ENCODE measurements around the gene ECE1. TPM values are rescaled to one million over a fixed set of nuclear protein-coding genes. Genes with fewer than 3 reads are reported as not detected.

Gene ECE1
- total RNA-seq (2012; rRNA removed), result 40.4 and 63.6 TPM in 2 replicates

DNA sequence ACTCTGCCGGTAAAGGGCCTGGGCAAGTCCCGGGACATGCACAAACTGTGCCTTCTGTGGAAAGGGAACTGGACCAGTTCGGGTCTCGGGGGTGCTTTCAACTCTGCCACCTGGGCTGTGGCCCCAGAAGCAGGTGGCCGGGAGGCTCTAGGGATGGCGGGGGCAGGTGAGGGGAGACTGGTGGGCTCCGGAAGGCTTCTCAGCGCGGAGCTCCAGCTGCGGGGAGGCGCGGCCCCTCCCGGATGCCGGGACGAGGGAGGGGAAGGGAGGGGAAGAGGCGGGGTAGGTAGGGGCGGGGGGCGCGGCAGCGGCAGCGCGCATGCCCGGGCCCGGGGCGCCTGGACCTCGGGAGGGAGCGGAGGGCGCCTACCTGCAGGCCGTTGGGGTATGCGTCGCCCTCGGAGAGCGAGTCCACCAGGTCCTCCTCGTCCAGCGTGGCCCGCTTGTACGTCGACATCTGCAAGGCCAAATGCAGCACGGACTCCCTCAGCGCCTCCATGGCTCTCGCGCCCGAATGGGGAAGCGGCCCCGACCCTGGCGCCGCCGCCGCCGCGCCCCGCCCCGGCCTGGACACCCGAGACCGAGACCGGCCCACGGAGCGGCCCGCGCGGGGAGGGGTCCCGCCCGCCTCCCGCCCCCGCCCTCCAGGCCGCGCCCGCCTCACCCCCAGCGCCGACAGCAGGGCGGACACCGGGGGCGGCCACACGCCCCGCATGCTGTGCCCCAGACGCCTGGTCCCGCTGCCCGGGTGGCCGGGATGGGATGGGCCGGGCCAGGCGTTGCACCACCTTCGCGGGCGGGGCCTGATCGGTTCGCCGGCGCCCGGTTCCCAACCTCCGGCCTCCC lies at the start of gene ECE1:
ECE1 (minus strand) TSS at position 764 of the 846 bp plus-strand sequence; CDS start at position 715, 49 bp downstream.
- Histone ChIP-seq H3K9ac (ENCODE audit: low read depth, low read length) (peak within 1 kb of the TSS; percentile 76), H3K4me1 (ENCODE audit: control insufficient read depth, insufficient read depth, low read length) (peaks cover 17% of the 10 kb centered on the region), H3K9me3 (replicated peaks; ENCODE audit: low read length) (no peaks in the 10 kb centered on the region), H3K36me3 (ENCODE audit: insufficient read depth, low read length) (no peaks in the 10 kb centered on the region), H3K4me3 (ENCODE audit: low read length) (peak within 1 kb of the TSS; percentile 84), H3K4me2 (ENCODE audit: low read length) (peak within 1 kb of the TSS; percentile 98), H3K27me3 (ENCODE audit: control insufficient read depth, insufficient read depth, low read length) (no peaks in the 10 kb centered on the region)

DNA sequence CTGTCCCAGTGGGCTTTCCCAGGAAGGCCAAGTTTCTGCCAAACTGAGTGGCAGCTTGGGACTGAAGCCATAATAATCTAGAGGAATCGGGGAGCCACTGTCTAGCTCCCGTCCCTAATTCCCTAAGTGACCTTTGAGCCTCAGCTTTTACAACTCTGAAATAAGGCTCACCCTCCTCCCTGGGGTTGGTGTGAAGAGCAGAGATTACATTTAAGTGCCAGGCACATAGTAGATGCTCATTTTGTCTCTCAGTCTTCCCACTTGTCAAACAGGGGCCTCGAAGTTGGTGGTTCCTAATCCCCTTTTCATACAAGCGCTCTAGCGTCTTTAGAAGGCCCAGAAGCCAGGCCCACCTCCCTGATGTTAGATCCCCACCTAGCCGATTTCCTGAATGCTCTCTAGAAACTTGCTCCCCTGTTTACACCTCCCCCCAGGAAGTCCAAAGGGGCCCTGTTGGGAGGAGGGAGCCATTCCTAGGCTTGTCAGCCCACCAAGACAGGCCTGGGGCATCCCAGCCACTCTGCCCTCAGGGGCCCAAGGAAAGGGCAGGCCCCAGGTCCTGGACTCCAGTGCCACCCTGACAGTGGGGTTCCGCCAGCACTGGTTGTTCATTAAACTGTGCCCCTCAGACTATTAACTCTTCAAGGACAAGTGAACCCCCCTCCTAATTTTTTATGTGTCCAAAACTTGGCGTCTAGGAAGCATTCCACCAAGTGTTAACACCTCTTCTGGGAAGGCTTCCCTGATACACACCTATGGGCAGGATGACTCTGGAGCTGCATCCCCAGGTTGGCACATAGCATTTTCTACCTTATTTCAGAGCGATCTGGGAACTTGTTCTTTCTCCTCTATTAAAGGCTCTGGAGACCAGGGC lies 49.3 kb upstream of the ECE1 start:
- no peak overlapping the region for H3K4me2 ChIP-seq (ENCODE audit: low read length)
- H3K27me3 ChIP-seq (ENCODE audit: control insufficient read depth, insufficient read depth, low read length), result no peaks in the 10 kb centered on the region
- no peak overlapping the region for H3K4me3 ChIP-seq (ENCODE audit: low read length)
- H3K9ac ChIP-seq (ENCODE audit: low read depth, low read length), result no peak overlapping the region
- H3K9me3 ChIP-seq (replicated peaks; ENCODE audit: low read length), result no peaks in the 10 kb centered on the region
- no peaks in the 10 kb centered on the region for H3K36me3 ChIP-seq (ENCODE audit: insufficient read depth, low read length)
- peaks cover 71% of the 10 kb centered on the region for H3K4me1 ChIP-seq (ENCODE audit: control insufficient read depth, insufficient read depth, low read length)

DNA sequence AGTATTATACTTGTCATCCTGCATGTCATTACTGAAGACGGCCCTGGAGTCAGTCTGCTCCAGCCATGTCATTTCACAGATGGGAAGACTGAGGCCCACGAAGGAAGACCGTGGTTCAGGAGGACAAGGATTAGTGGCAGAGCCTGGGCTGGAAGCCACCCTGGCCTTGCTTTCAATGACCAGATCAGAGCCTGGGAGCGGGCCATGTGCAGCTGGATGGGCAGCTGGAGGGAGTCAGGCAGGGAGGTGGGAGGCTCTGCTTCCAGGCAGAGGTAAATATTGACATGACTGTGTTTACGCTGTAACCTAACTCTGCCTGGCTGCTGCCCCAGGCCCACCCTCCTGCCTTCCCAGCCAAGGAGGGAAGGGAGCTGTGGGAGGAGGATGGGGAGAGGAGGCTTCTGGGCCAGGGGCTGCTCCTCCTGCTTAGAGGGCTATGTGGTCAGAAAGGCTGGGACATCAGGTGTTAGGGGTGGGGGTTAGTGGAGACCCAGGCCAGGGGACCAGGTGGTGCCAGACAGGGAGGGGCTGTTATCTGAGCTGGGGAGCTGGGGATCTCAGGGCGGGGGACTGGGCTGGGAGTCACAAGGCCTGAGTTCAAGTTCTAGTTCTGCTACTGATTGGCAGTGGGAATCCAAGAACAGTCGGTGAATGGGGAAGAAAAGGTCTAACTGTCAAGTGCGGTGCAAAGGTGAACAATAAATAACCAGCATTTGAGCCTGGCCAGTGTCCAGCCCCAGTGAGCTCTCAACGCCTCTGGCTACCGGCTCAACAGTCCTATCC lies 48.5 kb upstream of the ECE1 start:
- H3K4me2 ChIP-seq (ENCODE audit: low read length), result peak overlapping the region; percentile 37
- peaks cover 71% of the 10 kb centered on the region for H3K4me1 ChIP-seq (ENCODE audit: control insufficient read depth, insufficient read depth, low read length)
- no peaks in the 10 kb centered on the region for H3K36me3 ChIP-seq (ENCODE audit: insufficient read depth, low read length)
- no peaks in the 10 kb centered on the region for H3K9me3 ChIP-seq (replicated peaks; ENCODE audit: low read length)
- H3K27me3 ChIP-seq (ENCODE audit: control insufficient read depth, insufficient read depth, low read length), result no peaks in the 10 kb centered on the region
- H3K4me3 ChIP-seq (ENCODE audit: low read length), result no peak overlapping the region
- no peak overlapping the region for H3K9ac ChIP-seq (ENCODE audit: low read depth, low read length)

DNA sequence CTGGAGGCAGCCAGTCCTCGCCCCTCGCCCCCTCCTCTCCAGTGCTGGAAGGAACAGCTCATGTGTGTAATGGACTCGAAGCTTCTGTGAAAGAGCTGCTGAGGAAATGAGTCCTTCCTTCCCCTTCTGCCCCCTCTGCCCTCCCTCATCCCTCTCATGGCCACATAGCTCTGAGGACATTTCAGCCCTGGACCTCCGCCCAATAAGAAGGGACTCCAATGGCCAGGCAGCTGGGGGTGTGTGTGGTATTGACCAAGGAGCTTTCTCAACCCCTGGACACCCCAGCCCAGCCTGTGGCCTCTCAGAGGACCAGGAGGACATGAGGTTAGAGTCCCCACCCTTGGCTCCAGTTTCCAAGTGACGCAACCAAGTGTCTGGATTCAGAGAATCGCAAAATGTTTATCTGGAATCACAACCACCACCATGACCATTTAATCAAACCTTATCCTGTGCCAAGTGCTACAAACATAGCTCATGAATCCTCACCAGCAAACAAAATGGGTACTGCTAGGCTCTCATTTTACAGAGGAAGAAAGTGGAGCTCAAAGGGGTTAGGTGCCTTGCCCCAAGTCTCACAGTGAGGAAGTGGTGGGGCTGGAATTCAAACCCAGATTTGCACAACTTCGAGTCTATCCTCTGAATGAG lies 47.8 kb upstream of the ECE1 start:
- Histone ChIP-seq H3K4me2 (ENCODE audit: low read length) (peak overlapping the region; percentile 37), H3K27me3 (ENCODE audit: control insufficient read depth, insufficient read depth, low read length) (no peaks in the 10 kb centered on the region), H3K4me1 (ENCODE audit: control insufficient read depth, insufficient read depth, low read length) (peaks cover 66% of the 10 kb centered on the region), H3K4me3 (ENCODE audit: low read length) (no peak overlapping the region), H3K36me3 (ENCODE audit: insufficient read depth, low read length) (no peaks in the 10 kb centered on the region), H3K9me3 (replicated peaks; ENCODE audit: low read length) (no peaks in the 10 kb centered on the region), H3K9ac (ENCODE audit: low read depth, low read length) (no peak overlapping the region)

DNA sequence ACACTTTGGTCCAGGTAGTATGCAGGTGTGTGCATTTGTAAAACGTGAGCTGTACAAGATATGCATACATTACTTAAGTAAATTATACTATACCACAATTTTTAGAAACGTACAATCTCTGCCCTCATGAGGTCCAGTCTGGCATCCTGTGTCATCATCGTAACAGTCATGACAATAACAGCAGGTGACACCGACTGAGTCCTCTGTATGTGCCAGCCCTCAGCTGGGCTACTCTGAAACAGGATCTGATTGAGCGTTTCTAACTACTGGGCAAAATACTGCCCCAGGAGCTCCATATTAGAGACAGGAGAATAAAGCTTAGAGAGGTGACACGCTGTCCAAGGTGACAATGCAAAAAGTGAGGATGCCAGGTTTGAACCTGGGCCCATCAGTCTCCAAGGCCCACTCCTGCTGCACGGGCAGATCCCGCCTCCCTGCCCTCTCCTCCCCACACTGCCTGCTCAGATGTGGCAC lies 47.2 kb upstream of the ECE1 start:
- Histone ChIP-seq H3K27me3 (ENCODE audit: control insufficient read depth, insufficient read depth, low read length) (no peaks in the 10 kb centered on the region), H3K4me1 (ENCODE audit: control insufficient read depth, insufficient read depth, low read length) (peaks cover 61% of the 10 kb centered on the region), H3K36me3 (ENCODE audit: insufficient read depth, low read length) (no peaks in the 10 kb centered on the region), H3K4me2 (ENCODE audit: low read length) (peak overlapping the region; percentile 37), H3K9me3 (replicated peaks; ENCODE audit: low read length) (no peaks in the 10 kb centered on the region), H3K4me3 (ENCODE audit: low read length) (no peak overlapping the region), H3K9ac (ENCODE audit: low read depth, low read length) (no peak overlapping the region)

DNA sequence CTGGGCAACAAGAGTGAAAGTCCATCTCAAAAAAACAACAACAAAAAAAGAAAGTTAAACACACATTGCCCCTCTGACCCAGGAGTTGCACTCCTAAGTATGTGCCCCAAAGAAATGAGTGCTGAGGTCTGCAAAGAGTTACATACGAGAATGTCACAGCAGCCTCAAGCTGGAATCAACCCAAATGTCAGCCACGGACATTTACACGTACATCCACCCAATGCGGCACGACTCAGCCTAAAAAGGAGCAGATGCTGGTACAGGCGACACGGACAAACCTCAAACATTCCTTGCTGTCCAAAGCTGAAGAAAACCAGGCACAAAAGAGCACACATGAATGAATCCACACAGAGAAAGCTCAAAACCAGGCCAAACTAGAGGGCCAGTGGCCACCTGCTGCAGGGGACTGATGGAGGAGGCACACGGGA lies 46.8 kb upstream of the ECE1 start:
- H3K4me1 ChIP-seq (ENCODE audit: control insufficient read depth, insufficient read depth, low read length), result peaks cover 56% of the 10 kb centered on the region

DNA sequence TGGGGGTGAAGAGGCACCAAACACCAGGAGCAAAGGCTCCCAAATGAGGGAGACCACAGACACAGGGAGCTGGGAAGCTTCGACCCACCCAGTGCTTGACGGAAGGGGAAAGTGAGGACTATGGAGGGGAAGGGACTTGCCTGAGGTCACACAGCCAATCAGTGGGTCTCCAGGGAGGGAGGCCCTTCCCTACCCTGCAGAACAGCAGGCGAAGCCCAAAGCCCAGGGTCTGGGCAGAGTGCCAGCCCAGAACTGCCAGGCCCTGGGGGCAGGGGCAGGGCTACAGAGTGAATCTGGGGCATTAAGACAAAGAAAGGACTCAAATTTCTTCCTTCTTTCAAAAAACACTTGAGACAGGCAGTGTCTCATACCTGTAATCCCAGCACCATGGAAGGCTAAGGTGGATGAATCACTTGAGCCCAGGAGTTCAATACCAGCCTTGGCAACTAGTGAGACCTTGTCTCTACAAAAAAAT lies 45.5 kb upstream of the ECE1 start:
- no peak overlapping the region for H3K4me3 ChIP-seq (ENCODE audit: low read length)
- H3K4me2 ChIP-seq (ENCODE audit: low read length), result peak overlapping the region; percentile 91
- H3K9ac ChIP-seq (ENCODE audit: low read depth, low read length), result no peak overlapping the region
- no peaks in the 10 kb centered on the region for H3K27me3 ChIP-seq (ENCODE audit: control insufficient read depth, insufficient read depth, low read length)
- peaks cover 45% of the 10 kb centered on the region for H3K4me1 ChIP-seq (ENCODE audit: control insufficient read depth, insufficient read depth, low read length)
- H3K9me3 ChIP-seq (replicated peaks; ENCODE audit: low read length), result no peaks in the 10 kb centered on the region
- H3K36me3 ChIP-seq (ENCODE audit: insufficient read depth, low read length), result no peaks in the 10 kb centered on the region

More for the DNA sequence above, 46.8 kb upstream of the ECE1 start:
- Histone ChIP-seq H3K4me3 (ENCODE audit: low read length) (no peak overlapping the region), H3K4me2 (ENCODE audit: low read length) (no peak overlapping the region), H3K9me3 (replicated peaks; ENCODE audit: low read length) (no peaks in the 10 kb centered on the region), H3K36me3 (ENCODE audit: insufficient read depth, low read length) (no peaks in the 10 kb centered on the region), H3K9ac (ENCODE audit: low read depth, low read length) (no peak overlapping the region), H3K27me3 (ENCODE audit: control insufficient read depth, insufficient read depth, low read length) (no peaks in the 10 kb centered on the region)

DNA sequence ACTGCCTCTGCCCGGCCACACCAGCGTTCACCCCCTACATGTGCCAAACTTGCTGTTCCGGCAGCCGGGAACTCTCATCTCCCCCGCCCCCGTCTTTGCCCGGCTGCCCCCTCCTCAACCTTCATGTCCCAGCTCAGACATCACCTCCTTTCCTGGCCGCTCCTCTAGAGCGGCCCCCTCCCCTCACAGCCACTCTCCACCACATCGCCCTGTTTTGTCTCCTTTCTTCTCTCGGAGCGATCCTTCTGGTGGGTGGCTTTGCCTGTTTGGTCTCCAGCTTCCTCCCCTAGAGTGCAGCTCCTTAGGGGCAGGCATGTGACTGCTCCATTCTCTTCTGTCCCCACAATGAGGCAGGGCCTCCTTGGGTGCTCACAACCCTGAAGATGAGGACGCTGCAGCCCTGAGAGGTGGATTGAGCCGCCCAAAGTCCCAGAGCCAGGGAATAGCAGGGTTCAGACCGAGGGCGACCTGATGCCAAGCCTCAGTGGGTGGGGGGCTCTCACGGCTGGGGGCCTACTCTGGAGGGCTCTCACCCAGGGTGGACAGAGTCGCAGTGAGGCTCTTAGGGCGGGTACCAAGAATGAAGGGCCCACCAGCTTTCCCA lies 44.9 kb upstream of the ECE1 start:
- peak overlapping the region; percentile 91 for H3K4me2 ChIP-seq (ENCODE audit: low read length)
- H3K27me3 ChIP-seq (ENCODE audit: control insufficient read depth, insufficient read depth, low read length), result no peaks in the 10 kb centered on the region
- H3K4me1 ChIP-seq (ENCODE audit: control insufficient read depth, insufficient read depth, low read length), result peaks cover 45% of the 10 kb centered on the region
- peak overlapping the region; percentile 78 for H3K9ac ChIP-seq (ENCODE audit: low read depth, low read length)
- peak overlapping the region; percentile 68 for H3K4me3 ChIP-seq (ENCODE audit: low read length)
- no peaks in the 10 kb centered on the region for H3K9me3 ChIP-seq (replicated peaks; ENCODE audit: low read length)
- no peaks in the 10 kb centered on the region for H3K36me3 ChIP-seq (ENCODE audit: insufficient read depth, low read length)

DNA sequence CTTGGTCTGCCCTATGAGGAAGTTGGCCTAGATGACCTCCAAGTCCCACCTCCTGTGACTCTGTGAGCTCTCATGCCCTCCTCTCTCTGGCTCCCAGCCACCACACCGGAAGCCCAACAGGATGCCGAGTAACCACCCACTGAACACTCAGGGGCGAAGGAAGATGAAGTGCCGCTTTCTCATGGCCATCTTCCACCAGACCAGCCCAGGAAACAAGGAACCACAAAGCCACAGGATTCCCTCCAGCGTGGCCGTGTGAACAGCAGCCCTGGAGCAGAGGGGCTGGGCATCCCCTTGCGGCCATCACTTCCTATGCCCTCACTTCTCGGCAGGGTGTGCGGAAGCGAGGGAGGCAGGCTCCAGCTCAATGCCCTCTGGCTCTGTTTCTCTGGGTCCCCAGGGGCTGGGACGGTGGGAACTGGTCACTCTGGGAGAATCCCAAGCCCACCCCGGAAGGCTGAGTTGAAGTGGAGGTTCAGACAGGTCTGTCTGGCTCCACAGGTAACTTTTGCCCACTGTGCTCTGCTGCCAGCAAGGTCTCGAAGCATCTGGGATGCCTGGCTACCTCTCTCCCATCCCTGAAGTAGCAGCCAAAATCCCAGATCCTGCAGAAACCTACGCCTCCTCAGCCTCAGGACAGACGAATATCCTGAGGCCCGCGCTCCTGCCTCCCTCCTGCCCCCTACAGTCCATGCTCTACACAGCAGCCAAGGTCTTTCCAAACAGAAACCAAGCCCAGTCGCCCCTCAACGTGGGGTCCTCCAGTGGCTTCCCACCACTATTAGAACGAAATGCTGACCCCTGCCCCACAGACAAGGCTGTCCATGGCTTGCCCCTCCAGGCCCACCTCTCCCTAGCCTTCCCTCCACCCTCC lies 44.2 kb upstream of the ECE1 start:
- Histone ChIP-seq H3K4me3 (ENCODE audit: low read length) (peak overlapping the region; percentile 68), H3K4me1 (ENCODE audit: control insufficient read depth, insufficient read depth, low read length) (peaks cover 45% of the 10 kb centered on the region), H3K36me3 (ENCODE audit: insufficient read depth, low read length) (no peaks in the 10 kb centered on the region)

More for the DNA sequence above, 44.2 kb upstream of the ECE1 start:
- Histone ChIP-seq H3K9ac (ENCODE audit: low read depth, low read length) (peak overlapping the region; percentile 78), H3K9me3 (replicated peaks; ENCODE audit: low read length) (no peaks in the 10 kb centered on the region), H3K4me2 (ENCODE audit: low read length) (peak overlapping the region; percentile 91), H3K27me3 (ENCODE audit: control insufficient read depth, insufficient read depth, low read length) (no peaks in the 10 kb centered on the region)
